GM23338 (cell line): ENCODE measurements around the gene OCA2. TPM values are rescaled to one million over a fixed set of nuclear protein-coding genes. Genes with fewer than 3 reads are reported as not detected.

Experiments used
- ATAC-seq: fragments of 200-7000 bp; cut with Tn5 transposase; 3 replicates; pipeline ENCODE4 v1.9.1; 2020
- DNase-seq: peaks from one replicate; pipeline ENCODE4 v3.0.0-alpha.2; 2015; ENCODE audit warnings: low spot score
- H2AFZ ChIP-seq: fragments of 200-600 bp; sonication (generic); 2 replicates; pipeline ENCODE4 v1.8.0; 2016; ENCODE audit warnings: antibody characterized with exemption, mild to moderate bottlenecking, moderate library complexity
- H3F3A ChIP-seq: fragments of 200-600 bp; sonication (generic); replicated peaks from 2 replicates; pipeline ENCODE4 v1.8.0; 2017; ENCODE audit warnings: antibody characterized with exemption, mixed run types, low read depth
- H3K27ac ChIP-seq: fragments of 200-600 bp; sonication (generic); 2 replicates; pipeline ENCODE4 v1.6.1; 2016; ENCODE audit warnings: low read depth
- H3K27me3 ChIP-seq: fragments of 200-600 bp; sonication (generic); 2 replicates; pipeline ENCODE4 v1.8.0; 2016; ENCODE audit warnings: mild to moderate bottlenecking, mixed run types, moderate library complexity; ENCODE audit not compliant: insufficient read depth
- H3K36me3 ChIP-seq: fragments of 200-600 bp; sonication (generic); 2 replicates; pipeline ENCODE4 v1.8.0; 2016; ENCODE audit warnings: mild to moderate bottlenecking; ENCODE audit not compliant: insufficient read depth
- H3K4me1 ChIP-seq: fragments of 200-600 bp; sonication (generic); 2 replicates; pipeline ENCODE4 v1.8.0; 2016; ENCODE audit warnings: mild to moderate bottlenecking, moderate library complexity; ENCODE audit not compliant: insufficient read depth
- H3K4me2 ChIP-seq: fragments of 200-600 bp; sonication (generic); 2 replicates; pipeline ENCODE4 v1.7.1; 2017; ENCODE audit warnings: mixed run types
- H3K4me3 ChIP-seq: fragments of 200-600 bp; sonication (generic); 2 replicates; pipeline ENCODE4 v1.6.1; 2016; ENCODE audit warnings: mixed run types
- H3K79me2 ChIP-seq: fragments of 200-600 bp; sonication (generic); replicated peaks from 2 replicates; pipeline ENCODE4 v1.8.0; 2017; ENCODE audit warnings: mild to moderate bottlenecking; ENCODE audit not compliant: insufficient read depth
- H3K9me2 ChIP-seq: fragments of 200-600 bp; sonication (generic); 2 replicates; pipeline ENCODE4 v1.8.0; 2017; ENCODE audit not compliant: insufficient read depth
- H4K20me1 ChIP-seq: fragments of 200-600 bp; sonication (generic); replicated peaks from 2 replicates; pipeline ENCODE4 v1.8.0; 2017; ENCODE audit warnings: mild to moderate bottlenecking; ENCODE audit not compliant: insufficient read depth
- H3K27ac Mint-ChIP-seq: 2 replicates; pipeline ENCODE4 v1.8.0; 2020; ENCODE audit warnings: inconsistent platforms, mild to moderate bottlenecking, moderate library complexity, mixed read lengths
- H3K27me3 Mint-ChIP-seq: 3 replicates; pipeline ENCODE4 v1.8.0; 2022; ENCODE audit warnings: low read depth, mild to moderate bottlenecking, moderate library complexity, mixed read lengths, inconsistent platforms; ENCODE audit not compliant: insufficient read depth, poor library complexity
- H3K36me3 Mint-ChIP-seq: 3 replicates; pipeline ENCODE4 v1.8.0; 2021; ENCODE audit warnings: low read depth, mild to moderate bottlenecking, inconsistent platforms, moderate library complexity, mixed read lengths
- H3K4me1 Mint-ChIP-seq: 3 replicates; pipeline ENCODE4 v1.8.0; 2020; ENCODE audit warnings: mild to moderate bottlenecking, inconsistent platforms, mixed read lengths
- H3K4me3 Mint-ChIP-seq: 3 replicates; pipeline ENCODE4 v1.8.0; 2021; ENCODE audit warnings: moderate library complexity, mild to moderate bottlenecking, inconsistent platforms, mixed read lengths
- H3K9me3 Mint-ChIP-seq: 3 replicates; pipeline ENCODE4 v1.8.0; 2020; ENCODE audit warnings: moderate library complexity, mild to moderate bottlenecking, inconsistent platforms, mixed read lengths
- CREB1 ChIP-seq: fragments of 250-450 bp; sonication (Bioruptor Pico); IDR thresholded peaks from 2 replicates; pipeline ENCODE4 v1.5.0; 2020; ENCODE audit warnings: low read depth, mild to moderate bottlenecking, moderate library complexity
- EZH2 ChIP-seq: fragments of 200-600 bp; sonication (generic); IDR thresholded peaks from one replicate; pipeline ENCODE4 v1.8.0; 2017; ENCODE audit warnings: antibody characterized with exemption, mild to moderate bottlenecking, low read depth; ENCODE audit not compliant: unreplicated experiment
- EZH2phosphoT487 ChIP-seq: fragments of 200-600 bp; sonication (generic); IDR thresholded peaks from one replicate; pipeline ENCODE4 v1.8.1; 2018; ENCODE audit warnings: antibody characterized with exemption; ENCODE audit not compliant: unreplicated experiment
- NANOG ChIP-seq: IDR thresholded peaks from 2 replicates; pipeline ENCODE4 v1.6.1; 2016; ENCODE audit warnings: antibody characterized with exemption, borderline replicate concordance
- STAT1 ChIP-seq: IDR thresholded peaks from one replicate; pipeline ENCODE4 v1.6.1; 2016; ENCODE audit warnings: antibody characterized with exemption; ENCODE audit not compliant: unreplicated experiment
- ZNF114 ChIP-seq: fragments of 250-450 bp; sonication (Bioruptor Pico); IDR thresholded peaks from 2 replicates; pipeline ENCODE4 v1.5.0; 2020; ENCODE audit warnings: mild to moderate bottlenecking, moderate library complexity
- ZNF331 ChIP-seq: fragments of 250-450 bp; sonication (Bioruptor Pico); IDR thresholded peaks from 2 replicates; pipeline ENCODE4 v1.5.0; 2020; ENCODE audit warnings: low read depth, mild to moderate bottlenecking, moderate library complexity
- polyA plus RNA-seq: library from polyadenylated mRNA; unstranded; fragments of >200 nt; fragmentation: Nextera tagmentation; extraction: Ambion mirVana; gene quantifications from 2 replicates; pipeline ENCODE4 v1.2.1, GENCODE V29; 2016
- total RNA-seq: library from RNA; depleted of rRNA; stranded (reverse); fragments of >200 nt; shearing (Covaris generic); gene quantifications from 2 replicates; pipeline ENCODE4 v1.2.3, GENCODE V29; 2014
- TF ChIP-seq, protein P1 (sequence below): IDR thresholded peaks from one replicate; pipeline ENCODE4 v1.6.1; 2018; ENCODE audit warnings: antibody characterized with exemption; ENCODE audit not compliant: unreplicated experiment
- TF ChIP-seq, protein P2 (sequence below): IDR thresholded peaks from 2 replicates; pipeline ENCODE4 v1.6.1; 2016; ENCODE audit warnings: antibody characterized with exemption
- TF ChIP-seq, protein P3 (sequence below): fragments of 250-450 bp; sonication (Bioruptor Pico); IDR thresholded peaks from 2 replicates; pipeline ENCODE4 v1.5.0; 2020; ENCODE audit warnings: mild to moderate bottlenecking, moderate library complexity

Gene OCA2
- total and polyA plus RNA-seq, 2 experiments from 2014 or later: 0.40 to 0.69 TPM

DNA sequence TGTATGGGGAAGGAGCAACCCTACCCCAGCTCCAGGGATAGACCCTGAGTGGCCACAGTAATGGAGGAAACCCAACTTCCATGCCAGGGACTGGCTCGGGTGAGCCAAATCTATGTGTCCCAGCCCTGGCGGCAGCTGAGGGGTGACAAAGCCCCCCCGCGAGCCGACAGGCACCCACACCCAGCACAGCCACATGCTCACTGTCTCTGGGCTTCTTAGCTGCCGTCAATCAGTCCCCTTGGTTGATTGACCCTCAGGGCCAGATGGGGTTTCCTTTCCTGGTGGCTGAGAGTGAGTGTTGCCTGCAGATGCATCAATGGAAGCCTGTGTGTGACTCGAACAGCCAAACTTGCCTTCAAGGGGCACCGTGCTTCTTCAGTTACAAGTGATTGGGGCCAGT lies 2.1 kb upstream of the OCA2 start:
- Mint-ChIP-seq H3K9me3 (no peaks in the 10 kb centered on the region; the same call in 2 of the 3 replicates), H3K27me3 (peaks cover 67% of the 10 kb centered on the region), H3K27ac (no peak overlapping the region), H3K36me3 (no peaks in the 10 kb centered on the region; the same call in 2 of the 3 replicates), H3K4me3 (no peak overlapping the region), H3K4me1 (peaks cover 26% of the 10 kb centered on the region)
- Histone ChIP-seq H4K20me1 (no peaks in the 10 kb centered on the region; the same call in 1 of the 2 replicates), H2AFZ (no peak overlapping the region), H3F3A (no peaks in the 10 kb centered on the region), H3K27me3 (peaks cover 62% of the 10 kb centered on the region), H3K4me3 (no peak overlapping the region), H3K79me2 (no peaks in the 10 kb centered on the region), H3K4me2 (no peak overlapping the region), H3K9me2 (no peaks in the 10 kb centered on the region), H3K36me3 (no peaks in the 10 kb centered on the region), H3K4me1 (no peaks in the 10 kb centered on the region; the same call in 1 of the 2 replicates), H3K27ac (no peak overlapping the region)
- ATAC-seq: no peak
- TF ChIP-seq EZH2phosphoT487: no peak
- TF ChIP-seq CREB1 (CRISPR knock-in tag): no peak
- TF ChIP-seq STAT1: no peak
- TF ChIP-seq, protein P1, sequence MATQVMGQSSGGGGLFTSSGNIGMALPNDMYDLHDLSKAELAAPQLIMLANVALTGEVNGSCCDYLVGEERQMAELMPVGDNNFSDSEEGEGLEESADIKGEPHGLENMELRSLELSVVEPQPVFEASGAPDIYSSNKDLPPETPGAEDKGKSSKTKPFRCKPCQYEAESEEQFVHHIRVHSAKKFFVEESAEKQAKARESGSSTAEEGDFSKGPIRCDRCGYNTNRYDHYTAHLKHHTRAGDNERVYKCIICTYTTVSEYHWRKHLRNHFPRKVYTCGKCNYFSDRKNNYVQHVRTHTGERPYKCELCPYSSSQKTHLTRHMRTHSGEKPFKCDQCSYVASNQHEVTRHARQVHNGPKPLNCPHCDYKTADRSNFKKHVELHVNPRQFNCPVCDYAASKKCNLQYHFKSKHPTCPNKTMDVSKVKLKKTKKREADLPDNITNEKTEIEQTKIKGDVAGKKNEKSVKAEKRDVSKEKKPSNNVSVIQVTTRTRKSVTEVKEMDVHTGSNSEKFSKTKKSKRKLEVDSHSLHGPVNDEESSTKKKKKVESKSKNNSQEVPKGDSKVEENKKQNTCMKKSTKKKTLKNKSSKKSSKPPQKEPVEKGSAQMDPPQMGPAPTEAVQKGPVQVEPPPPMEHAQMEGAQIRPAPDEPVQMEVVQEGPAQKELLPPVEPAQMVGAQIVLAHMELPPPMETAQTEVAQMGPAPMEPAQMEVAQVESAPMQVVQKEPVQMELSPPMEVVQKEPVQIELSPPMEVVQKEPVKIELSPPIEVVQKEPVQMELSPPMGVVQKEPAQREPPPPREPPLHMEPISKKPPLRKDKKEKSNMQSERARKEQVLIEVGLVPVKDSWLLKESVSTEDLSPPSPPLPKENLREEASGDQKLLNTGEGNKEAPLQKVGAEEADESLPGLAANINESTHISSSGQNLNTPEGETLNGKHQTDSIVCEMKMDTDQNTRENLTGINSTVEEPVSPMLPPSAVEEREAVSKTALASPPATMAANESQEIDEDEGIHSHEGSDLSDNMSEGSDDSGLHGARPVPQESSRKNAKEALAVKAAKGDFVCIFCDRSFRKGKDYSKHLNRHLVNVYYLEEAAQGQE: no peak
- no peak for TF ChIP-seq ZNF331 (CRISPR knock-in tag)
- TF ChIP-seq ZNF114: no peak
- TF ChIP-seq, protein P2, sequence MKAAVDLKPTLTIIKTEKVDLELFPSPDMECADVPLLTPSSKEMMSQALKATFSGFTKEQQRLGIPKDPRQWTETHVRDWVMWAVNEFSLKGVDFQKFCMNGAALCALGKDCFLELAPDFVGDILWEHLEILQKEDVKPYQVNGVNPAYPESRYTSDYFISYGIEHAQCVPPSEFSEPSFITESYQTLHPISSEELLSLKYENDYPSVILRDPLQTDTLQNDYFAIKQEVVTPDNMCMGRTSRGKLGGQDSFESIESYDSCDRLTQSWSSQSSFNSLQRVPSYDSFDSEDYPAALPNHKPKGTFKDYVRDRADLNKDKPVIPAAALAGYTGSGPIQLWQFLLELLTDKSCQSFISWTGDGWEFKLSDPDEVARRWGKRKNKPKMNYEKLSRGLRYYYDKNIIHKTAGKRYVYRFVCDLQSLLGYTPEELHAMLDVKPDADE: no peak
- no peak for TF ChIP-seq NANOG
- TF ChIP-seq EZH2: no peak
- DNase-seq: no peak

DNA sequence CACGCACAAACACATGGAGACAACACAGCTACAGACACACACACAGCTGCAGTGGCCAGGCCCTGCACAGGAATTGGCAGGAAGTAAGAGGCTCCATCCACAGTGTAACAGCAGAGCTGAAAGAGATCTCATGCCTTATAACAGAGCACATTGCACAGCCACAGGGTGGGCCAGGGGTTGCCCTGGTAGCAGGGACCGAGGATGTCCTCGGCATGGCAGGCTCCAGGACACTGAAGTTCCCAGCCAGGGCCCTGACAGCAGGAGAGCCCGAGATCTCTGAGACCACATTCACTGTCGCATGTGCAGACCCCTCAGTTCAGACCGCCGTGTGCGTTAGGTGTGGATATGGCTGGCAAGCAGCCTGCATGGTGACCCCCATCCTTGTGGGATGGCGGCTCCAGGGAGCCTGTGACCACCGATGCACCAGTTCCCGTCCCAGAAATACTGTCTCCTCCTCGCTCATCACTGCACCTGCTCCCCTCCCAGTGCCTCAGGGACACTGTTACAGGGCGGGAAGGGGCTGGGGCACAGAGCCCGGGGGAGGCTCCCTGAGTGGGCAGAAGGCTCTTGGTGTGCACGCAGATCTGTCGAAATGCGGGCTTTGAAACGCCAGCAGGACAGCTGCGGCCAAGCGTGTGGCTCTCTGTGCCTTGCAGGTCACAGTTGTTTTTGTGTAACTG lies 1.5 kb upstream of the OCA2 start:
- H3K27ac Mint-ChIP-seq: no peak overlapping the region
- Histone ChIP-seq H3K9me2 (no peaks in the 10 kb centered on the region), H3K79me2 (no peaks in the 10 kb centered on the region), H3K4me2 (no peak overlapping the region), H3K36me3 (no peaks in the 10 kb centered on the region), H4K20me1 (no peaks in the 10 kb centered on the region; the same call in 1 of the 2 replicates), H3K27me3 (peaks cover 63% of the 10 kb centered on the region), H3K4me3 (no peak overlapping the region), H3K4me1 (no peaks in the 10 kb centered on the region; the same call in 1 of the 2 replicates), H3K27ac (no peak overlapping the region), H3F3A (no peaks in the 10 kb centered on the region), H2AFZ (no peak overlapping the region)
- H3K4me1 Mint-ChIP-seq: peaks cover 24% of the 10 kb centered on the region
- H3K36me3 Mint-ChIP-seq: no peaks in the 10 kb centered on the region; the same call in 2 of the 3 replicates
- DNase-seq (no peak), ATAC-seq (no peak)
- peaks cover 2% of the 10 kb centered on the region; the same call in 2 of the 3 replicates for H3K9me3 Mint-ChIP-seq
- H3K27me3 Mint-ChIP-seq: peaks cover 67% of the 10 kb centered on the region
- H3K4me3 Mint-ChIP-seq: no peak overlapping the region; the same call in 2 of the 3 replicates
- TF ChIP-seq CREB1 (CRISPR knock-in tag) (no peak), STAT1 (no peak), ZNF331 (CRISPR knock-in tag) (no peak), EZH2phosphoT487 (no peak)
- TF ChIP-seq, protein P3, sequence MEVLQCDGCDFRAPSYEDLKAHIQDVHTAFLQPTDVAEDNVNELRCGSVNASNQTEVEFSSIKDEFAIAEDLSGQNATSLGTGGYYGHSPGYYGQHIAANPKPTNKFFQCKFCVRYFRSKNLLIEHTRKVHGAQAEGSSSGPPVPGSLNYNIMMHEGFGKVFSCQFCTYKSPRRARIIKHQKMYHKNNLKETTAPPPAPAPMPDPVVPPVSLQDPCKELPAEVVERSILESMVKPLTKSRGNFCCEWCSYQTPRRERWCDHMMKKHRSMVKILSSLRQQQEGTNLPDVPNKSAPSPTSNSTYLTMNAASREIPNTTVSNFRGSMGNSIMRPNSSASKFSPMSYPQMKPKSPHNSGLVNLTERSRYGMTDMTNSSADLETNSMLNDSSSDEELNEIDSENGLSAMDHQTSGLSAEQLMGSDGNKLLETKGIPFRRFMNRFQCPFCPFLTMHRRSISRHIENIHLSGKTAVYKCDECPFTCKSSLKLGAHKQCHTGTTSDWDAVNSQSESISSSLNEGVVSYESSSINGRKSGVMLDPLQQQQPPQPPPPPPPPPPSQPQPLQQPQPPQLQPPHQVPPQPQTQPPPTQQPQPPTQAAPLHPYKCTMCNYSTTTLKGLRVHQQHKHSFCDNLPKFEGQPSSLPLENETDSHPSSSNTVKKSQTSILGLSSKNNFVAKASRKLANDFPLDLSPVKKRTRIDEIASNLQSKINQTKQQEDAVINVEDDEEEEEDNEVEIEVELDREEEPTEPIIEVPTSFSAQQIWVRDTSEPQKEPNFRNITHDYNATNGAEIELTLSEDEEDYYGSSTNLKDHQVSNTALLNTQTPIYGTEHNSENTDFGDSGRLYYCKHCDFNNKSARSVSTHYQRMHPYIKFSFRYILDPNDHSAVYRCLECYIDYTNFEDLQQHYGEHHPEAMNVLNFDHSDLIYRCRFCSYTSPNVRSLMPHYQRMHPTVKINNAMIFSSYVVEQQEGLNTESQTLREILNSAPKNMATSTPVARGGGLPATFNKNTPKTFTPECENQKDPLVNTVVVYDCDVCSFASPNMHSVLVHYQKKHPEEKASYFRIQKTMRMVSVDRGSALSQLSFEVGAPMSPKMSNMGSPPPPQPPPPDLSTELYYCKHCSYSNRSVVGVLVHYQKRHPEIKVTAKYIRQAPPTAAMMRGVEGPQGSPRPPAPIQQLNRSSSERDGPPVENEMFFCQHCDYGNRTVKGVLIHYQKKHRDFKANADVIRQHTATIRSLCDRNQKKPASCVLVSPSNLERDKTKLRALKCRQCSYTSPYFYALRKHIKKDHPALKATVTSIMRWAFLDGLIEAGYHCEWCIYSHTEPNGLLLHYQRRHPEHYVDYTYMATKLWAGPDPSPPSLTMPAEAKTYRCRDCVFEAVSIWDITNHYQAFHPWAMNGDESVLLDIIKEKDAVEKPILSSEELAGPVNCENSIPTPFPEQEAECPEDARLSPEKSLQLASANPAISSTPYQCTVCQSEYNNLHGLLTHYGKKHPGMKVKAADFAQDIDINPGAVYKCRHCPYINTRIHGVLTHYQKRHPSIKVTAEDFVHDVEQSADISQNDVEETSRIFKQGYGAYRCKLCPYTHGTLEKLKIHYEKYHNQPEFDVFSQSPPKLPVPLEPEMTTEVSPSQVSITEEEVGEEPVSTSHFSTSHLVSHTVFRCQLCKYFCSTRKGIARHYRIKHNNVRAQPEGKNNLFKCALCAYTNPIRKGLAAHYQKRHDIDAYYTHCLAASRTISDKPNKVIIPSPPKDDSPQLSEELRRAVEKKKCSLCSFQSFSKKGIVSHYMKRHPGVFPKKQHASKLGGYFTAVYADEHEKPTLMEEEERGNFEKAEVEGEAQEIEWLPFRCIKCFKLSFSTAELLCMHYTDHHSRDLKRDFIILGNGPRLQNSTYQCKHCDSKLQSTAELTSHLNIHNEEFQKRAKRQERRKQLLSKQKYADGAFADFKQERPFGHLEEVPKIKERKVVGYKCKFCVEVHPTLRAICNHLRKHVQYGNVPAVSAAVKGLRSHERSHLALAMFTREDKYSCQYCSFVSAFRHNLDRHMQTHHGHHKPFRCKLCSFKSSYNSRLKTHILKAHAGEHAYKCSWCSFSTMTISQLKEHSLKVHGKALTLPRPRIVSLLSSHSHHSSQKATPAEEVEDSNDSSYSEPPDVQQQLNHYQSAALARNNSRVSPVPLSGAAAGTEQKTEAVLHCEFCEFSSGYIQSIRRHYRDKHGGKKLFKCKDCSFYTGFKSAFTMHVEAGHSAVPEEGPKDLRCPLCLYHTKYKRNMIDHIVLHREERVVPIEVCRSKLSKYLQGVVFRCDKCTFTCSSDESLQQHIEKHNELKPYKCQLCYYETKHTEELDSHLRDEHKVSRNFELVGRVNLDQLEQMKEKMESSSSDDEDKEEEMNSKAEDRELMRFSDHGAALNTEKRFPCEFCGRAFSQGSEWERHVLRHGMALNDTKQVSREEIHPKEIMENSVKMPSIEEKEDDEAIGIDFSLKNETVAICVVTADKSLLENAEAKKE (CRISPR knock-in tag): no peak
